Smooth muscle cell (in vitro differentiated cells): ENCODE measurements around the gene CD81. TPM values are rescaled to one million over a fixed set of nuclear protein-coding genes. Genes with fewer than 3 reads are reported as not detected.

Experiments
- DNase-seq: peaks from one replicate; lab custom pipeline; 2025; ENCODE audit not compliant: unreplicated experiment; lab: John Stamatoyannopoulos, UW
- H2AFZ ChIP-seq: fragments of 200-600 bp; sonication (generic); 2 replicates; pipeline ENCODE4 v1.6.0; 2016; ENCODE audit warnings: antibody characterized with exemption, low read depth, mild to moderate bottlenecking
- H3F3A ChIP-seq: fragments of 200-600 bp; sonication (generic); 2 replicates; pipeline ENCODE4 v1.6.0; 2017; ENCODE audit warnings: antibody characterized with exemption, low read depth
- H3K27ac ChIP-seq: fragments of 200-600 bp; sonication (generic); 2 replicates; pipeline ENCODE4 v1.5.1; 2016; ENCODE audit warnings: low read depth, mild to moderate bottlenecking
- H3K27me3 ChIP-seq: fragments of 200-600 bp; sonication (generic); 2 replicates; pipeline ENCODE4 v1.6.1; 2016; ENCODE audit warnings: low read depth, mild to moderate bottlenecking
- H3K36me3 ChIP-seq: fragments of 200-600 bp; sonication (generic); 2 replicates; pipeline ENCODE4 v1.5.1; 2016; ENCODE audit warnings: low read depth
- H3K4me1 ChIP-seq: fragments of 200-600 bp; sonication (generic); 2 replicates; pipeline ENCODE4 v1.5.1; 2016; ENCODE audit warnings: low read depth
- H3K4me2 ChIP-seq: fragments of 200-600 bp; sonication (generic); 2 replicates; pipeline ENCODE4 v1.6.0; 2016; ENCODE audit warnings: mild to moderate bottlenecking
- H3K4me3 ChIP-seq: fragments of 200-600 bp; sonication (generic); 2 replicates; pipeline ENCODE4 v1.5.1; 2016; ENCODE audit warnings: mild to moderate bottlenecking
- H3K79me2 ChIP-seq: fragments of 200-600 bp; sonication (generic); 2 replicates; pipeline ENCODE4 v1.6.0; 2016; ENCODE audit warnings: low read depth, mild to moderate bottlenecking
- H3K9ac ChIP-seq: fragments of 200-600 bp; sonication (generic); 2 replicates; pipeline ENCODE4 v1.6.0; 2016; ENCODE audit warnings: low read depth
- H3K9me3 ChIP-seq: fragments of 200-600 bp; sonication (generic); replicated peaks from 2 replicates; pipeline ENCODE4 v1.5.1; 2016; ENCODE audit warnings: low read depth
- H4K20me1 ChIP-seq: fragments of 200-600 bp; sonication (generic); 2 replicates; pipeline ENCODE4 v1.6.0; 2016; ENCODE audit warnings: low read depth
- CTCF ChIP-seq: fragments of 200-600 bp; sonication (generic); IDR thresholded peaks from 2 replicates; pipeline ENCODE4 v1.5.1; 2017; ENCODE audit warnings: borderline replicate concordance, mild to moderate bottlenecking, antibody characterized with exemption; ENCODE audit not compliant: insufficient read depth, poor library complexity, severe bottlenecking
- WGBS: methylation state at CpG from one replicate; pipeline ENCODE4 v1.1.7; 2016; ENCODE audit warnings: low lambda C conversion rate; 5-methylcytosine and 5-hydroxymethylcytosine counted together
- polyA plus RNA-seq: library from polyadenylated mRNA; unstranded; fragments of >200 nt; fragmentation: Nextera tagmentation; extraction: Ambion mirVana; gene quantifications from 2 replicates; pipeline ENCODE4 v1.2.1, GENCODE V29; 2016
- total RNA-seq: library from RNA; depleted of rRNA; stranded (reverse); fragments of >200 nt; gene quantifications from 2 replicates; pipeline ENCODE4 v1.2.3, GENCODE V29; 2014

Gene CD81
- total and polyA plus RNA-seq, 2 experiments from 2014 or later = 191 to 519 TPM

GRCh38 chr11:2389377-2390026 is 12.4 kb downstream of the CD81 start:
- DNase-seq = no peak
- no peaks in the 10 kb centered on the region for H3K9me3 ChIP-seq
- WGBS = 70% methylated on average over 10 of the region's 14 CpGs
- no peaks in the 10 kb centered on the region for H3K4me1 ChIP-seq
- H3K27me3 ChIP-seq = no peaks in the 10 kb centered on the region
- no peak for TF ChIP-seq CTCF
- H2AFZ ChIP-seq = no peak overlapping the region
- peaks cover 70% of the 10 kb centered on the region for H3K79me2 ChIP-seq
- H4K20me1 ChIP-seq = peaks cover 100% of the 10 kb centered on the region
- H3K36me3 ChIP-seq = no peaks in the 10 kb centered on the region
- no peak overlapping the region for H3K27ac ChIP-seq
- H3K9ac ChIP-seq = no peak overlapping the region
- H3F3A ChIP-seq = no peaks in the 10 kb centered on the region
- no peak overlapping the region for H3K4me2 ChIP-seq
- no peak overlapping the region for H3K4me3 ChIP-seq

GRCh38 chr11:2390091-2390724 is 13.1 kb downstream of the CD81 start:
- H3K27ac ChIP-seq = no peak overlapping the region
- WGBS = 97% methylated on average over 23 of the region's 23 CpGs

GRCh38 chr11:2390725-2391151 is 13.6 kb downstream of the CD81 start:
- Histone ChIP-seq H3K36me3 (no peaks in the 10 kb centered on the region), H3K27ac (no peak overlapping the region), H3K27me3 (no peaks in the 10 kb centered on the region), H3F3A (no peaks in the 10 kb centered on the region), H2AFZ (no peak overlapping the region), H4K20me1 (peaks cover 90% of the 10 kb centered on the region), H3K4me3 (no peak overlapping the region), H3K79me2 (peaks cover 57% of the 10 kb centered on the region), H3K9me3 (no peaks in the 10 kb centered on the region), H3K9ac (no peak overlapping the region), H3K4me2 (no peak overlapping the region), H3K4me1 (no peaks in the 10 kb centered on the region)
- no peak for TF ChIP-seq CTCF
- no peak for DNase-seq
- WGBS = 48% methylated on average over 5 of the region's 8 CpGs

More at GRCh38 chr11:2390091-2390724, 13.1 kb downstream of the CD81 start:
- DNase-seq = no peak
- Histone ChIP-seq H3K36me3 (no peaks in the 10 kb centered on the region), H2AFZ (no peak overlapping the region), H3K27me3 (no peaks in the 10 kb centered on the region), H3K4me3 (no peak overlapping the region), H3K4me1 (no peaks in the 10 kb centered on the region), H3K9me3 (no peaks in the 10 kb centered on the region), H3K9ac (no peak overlapping the region), H3K79me2 (peaks cover 63% of the 10 kb centered on the region), H4K20me1 (peaks cover 96% of the 10 kb centered on the region), H3F3A (no peaks in the 10 kb centered on the region), H3K4me2 (no peak overlapping the region)
- no peak for TF ChIP-seq CTCF
